ENCODE results near the gene MTM1.

GRCh38 chrX:150602296-150602695, 33.9 kb downstream of the MTM1 start:
- no peak for TF ChIP-seq CTCF (IDR thresholded peaks at IDR 0.05)
- no peak for TF ChIP-seq EZH2 (IDR thresholded peaks at IDR 0.05)
- TF ChIP-seq EZH2phosphoT487 (IDR thresholded peaks at IDR 0.05), result no peak
